GM18517 (cell line): ENCODE results near the gene PREX1.
"Not testable (repeated sequence)": the region's sequence is repeated elsewhere in the genome, so short reads cannot be mapped to it uniquely, and the experiment has no call there.

Experiments used
- ATAC-seq: cut with Tn5 transposase; IDR thresholded peaks from one replicate; pipeline ENCODE4 v1.9.1; 2021; ENCODE audit warnings: mild to moderate bottlenecking, moderate library complexity; ENCODE audit not compliant: unreplicated experiment

PREX1 gene

DNA sequence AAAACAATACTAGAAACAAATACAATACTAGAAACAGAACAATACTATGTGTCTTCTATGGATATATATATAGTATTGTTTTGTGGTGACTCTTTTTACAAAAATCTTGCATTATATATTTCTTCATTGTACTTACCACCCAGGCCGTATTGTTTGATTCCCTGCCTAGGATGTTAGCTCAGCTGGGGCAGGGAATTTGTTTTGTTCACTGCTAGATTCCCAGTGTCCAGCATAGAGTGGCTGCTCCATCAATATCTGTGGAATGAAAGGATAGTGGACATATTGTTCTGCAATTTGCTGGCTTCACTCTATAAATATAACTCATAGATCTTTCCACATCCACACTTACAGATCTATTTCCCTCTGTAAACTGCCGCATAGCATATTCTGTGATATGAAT is 21.5 kb upstream of the PREX1 start:
- ATAC-seq, result no peak

DNA sequence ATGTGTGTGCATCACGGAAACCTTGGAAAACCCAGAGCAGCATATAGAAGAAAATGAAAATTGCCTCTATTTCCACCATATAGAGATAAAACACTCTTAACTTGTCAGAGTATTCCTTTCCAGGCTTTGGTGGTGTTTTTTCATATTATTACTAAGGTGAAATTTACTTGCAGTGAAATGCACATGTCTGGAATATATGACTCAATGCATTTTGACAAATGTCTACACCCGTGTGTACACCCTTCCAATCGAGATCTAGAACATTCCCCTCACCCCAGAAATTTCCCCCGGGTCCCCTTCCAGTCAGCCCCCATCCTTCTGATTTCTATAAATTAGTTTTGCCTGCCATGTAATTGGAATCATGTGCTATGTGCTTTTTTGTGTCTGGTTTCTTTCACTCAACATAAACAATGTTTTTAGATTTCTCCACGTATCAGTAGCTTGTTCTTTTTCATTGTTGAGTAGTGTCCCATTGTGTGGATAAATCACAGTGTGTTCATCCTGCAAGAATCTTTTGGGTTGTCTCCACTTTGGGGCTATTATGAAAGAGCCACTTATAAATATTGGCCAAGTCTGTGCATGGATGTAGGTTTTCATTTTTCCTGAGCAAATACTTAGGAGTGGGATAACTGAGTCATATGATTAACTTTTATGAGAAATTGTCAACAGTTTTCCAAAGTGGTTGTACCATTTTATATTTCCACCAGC is 19.9 kb upstream of the PREX1 start:
- no peak for ATAC-seq

DNA sequence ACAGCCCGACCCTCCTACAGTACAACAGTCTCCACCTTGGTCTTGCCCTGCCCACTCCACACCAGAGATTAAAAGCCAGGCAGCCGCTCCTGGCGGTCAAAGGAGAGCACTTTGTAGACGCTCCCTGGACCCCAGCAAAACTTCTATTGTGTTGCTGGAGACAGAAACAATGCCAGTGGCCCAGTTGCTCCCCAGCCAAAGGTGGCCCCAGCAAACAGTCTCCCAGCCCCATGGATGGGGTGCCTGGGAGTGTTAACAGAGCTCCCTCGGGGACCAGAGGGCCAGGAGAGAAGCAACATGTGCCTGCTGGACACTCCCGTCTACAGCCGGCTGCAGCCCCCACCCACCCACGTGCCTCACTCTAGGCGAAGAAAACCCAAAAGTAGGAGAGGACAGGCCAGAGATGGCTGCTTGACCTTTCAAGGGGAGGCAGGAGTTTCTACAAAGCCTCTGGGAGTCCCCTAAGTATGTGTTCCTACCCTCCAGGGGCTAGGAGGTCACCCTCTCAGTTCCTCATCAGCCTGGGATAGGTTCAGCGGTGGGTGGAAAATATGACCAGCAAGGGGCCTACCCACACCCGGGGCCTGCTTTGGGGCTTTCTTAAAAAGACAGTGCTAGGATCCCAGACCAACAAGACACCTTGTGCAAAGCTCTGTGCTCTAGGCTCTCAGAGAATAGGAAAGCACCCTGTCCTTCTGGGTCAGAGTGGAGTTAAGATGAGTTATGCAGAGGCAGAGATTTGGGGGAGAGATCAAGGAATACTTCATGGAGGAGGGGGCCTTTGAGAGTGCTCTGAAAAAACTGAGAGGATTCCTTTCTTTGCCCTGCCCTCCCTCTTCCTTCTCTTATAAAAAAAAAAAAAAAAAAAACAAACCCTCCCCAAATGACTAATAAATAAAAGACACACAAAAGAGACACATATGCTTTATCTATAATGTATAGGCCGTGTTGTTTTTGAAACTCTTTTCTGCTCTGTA is 19.0 kb upstream of the PREX1 start:
- peak; percentile 89 for ATAC-seq

DNA sequence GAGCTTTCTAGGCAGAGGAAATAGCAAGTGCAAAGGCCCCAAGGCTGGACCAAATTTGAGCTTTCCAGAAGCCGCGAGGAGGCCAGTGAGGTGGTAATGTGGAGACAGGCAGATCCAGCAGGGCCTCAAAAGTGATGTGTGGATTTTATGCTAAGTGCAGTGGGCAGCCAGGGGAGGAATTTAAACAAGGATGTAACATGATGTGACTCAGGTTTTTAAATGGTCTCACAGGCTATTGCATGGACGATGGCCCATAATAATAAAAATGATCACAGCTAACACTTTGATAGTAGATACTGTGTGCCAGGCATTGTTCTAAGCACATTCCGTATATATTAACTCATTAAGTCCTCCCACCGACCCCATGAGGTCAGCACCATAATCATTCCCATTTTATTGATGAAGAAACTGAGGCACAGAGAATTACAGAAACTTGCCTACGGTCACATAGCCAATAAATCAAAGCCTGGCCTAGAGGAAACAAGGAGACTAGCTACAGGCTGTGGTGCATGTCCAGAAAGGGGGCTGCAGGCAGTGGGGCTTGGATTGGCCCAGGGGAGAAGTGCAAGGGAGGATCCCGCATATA is 18.0 kb upstream of the PREX1 start:
- no peak for ATAC-seq

DNA sequence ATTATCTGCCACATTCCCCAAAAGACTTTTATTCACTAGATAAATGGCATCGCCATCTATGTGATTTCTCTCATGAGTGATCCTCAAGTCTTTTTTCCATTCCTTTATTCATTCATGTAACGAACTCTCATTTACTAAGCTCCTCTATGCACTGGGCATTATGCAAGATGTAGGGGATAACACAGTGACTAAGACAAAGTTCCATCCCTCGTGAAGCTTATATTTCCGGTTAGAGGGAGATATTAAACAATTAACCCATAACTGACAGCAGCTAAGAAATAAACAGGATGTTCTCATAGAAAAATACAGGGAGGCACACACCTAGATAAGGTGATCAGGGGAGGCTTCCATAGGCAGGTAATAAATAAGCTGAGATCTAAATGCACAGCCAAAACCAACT is 17.2 kb upstream of the PREX1 start:
- no peak for ATAC-seq

DNA sequence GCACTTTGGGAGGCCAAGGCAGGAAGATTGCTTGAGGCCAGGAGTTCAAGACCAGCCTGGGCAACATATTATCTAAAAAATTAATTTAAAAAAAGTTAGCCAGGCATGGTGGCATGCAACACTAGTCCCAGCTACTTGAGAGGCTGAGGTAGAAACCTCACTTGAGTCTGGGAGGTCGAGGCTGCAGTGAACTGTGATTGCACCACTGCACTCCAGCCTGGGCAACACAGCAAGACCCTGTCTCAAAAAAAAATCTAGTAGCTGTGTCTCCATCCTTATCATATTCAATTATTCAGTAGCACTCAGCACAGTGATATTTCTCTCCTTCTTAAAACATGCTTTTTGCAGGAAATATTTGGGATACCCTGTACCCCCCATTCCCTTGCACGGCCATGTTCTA is 16.1 kb upstream of the PREX1 start:
- not testable (repeated sequence) for ATAC-seq

DNA sequence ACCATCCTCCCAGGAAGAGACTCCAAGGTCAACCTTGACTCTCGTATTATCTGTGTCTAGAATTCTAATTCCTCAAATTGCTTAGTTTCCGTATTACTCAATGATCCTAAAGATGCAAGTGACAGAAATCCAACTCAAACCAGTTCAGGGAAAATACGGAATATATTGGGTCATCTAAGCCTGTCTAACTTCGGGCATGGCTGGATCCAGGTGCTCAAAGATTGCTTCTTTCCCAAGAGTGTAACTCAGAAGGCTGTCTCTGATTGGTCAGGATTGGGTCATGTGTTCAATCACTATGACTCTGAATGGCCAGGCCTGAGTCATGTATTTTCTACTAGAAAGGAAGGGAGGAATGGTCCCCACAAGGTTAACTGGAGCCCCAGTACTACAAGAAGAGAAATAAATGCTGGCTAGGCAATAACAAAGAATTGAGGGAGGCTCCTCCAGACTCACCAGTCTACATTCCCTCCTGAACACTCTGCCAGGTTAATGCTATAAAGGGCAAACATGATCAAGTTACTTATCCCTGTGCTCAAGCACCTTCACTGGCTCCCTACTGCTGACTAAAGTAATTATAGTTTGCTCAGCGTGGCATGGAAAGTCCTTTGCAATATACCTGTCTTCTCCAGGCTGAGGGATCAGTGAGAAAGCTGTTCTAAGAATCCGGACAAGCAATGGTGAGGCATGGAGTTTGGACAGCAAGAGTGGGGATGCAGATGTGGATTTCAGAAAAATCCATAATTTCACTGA is 15.4 kb upstream of the PREX1 start:
- no peak for ATAC-seq

DNA sequence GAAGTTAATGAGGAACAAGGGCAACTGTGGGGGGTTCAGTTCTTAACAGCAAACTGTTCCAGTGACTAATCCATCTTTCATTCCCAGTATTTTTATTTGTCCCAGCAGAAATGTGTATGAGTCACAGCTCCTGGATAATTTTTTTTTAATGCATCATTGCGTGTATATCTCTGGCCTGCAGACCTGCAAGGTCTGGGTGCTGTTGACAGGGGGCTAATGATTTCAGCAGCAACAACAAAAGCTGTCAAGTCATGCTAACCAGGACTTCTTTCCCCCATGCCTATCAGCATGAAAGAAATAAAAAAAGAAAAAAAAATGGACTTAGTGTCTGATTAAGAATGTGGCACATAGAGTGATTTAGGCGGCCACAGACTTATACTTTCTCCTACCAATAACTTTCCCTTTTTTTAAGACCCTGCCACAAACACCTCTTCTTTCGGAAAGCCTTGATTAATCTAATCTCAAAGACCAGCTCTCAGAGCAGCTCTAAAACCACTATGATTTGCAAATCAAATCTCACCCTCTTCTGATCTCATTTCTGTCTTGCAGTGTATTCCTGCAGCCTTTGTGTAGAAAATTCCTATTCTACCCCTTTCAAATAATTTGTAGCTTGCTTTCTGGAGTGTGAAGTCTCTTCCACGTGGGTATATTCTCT is 14.2 kb upstream of the PREX1 start:
- ATAC-seq, result no peak

DNA sequence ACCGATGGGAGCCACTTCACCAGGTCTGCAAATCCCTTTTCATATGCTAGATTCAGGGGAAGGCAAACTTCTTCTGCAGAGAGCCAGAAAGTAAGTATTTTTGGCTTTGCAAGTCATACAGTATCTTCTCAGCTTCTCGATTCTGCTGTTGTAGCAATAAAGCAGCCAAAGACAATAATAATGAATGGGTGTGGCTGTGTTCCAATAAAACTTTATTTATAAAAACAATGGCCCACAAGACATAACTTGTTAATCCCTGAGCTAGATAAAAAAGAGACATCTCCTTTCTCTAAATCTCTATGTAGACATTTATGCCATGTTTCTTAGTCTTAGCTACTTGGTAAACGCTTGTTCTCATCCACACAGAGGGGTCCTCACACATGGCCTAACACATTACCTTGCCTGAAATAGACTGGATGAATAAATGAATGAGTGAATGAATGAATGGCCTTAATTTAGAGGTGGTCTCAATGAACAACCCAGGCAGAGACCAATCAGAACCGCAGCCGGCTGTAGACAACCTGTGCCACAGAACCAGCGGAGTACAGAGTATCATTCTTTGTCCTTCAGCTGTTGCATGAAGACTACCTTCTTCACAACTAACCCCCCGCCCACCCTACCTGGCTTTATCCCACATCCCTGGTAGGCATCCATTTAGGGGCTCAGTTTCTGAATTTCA is 13.5 kb upstream of the PREX1 start:
- ATAC-seq, result no peak

DNA sequence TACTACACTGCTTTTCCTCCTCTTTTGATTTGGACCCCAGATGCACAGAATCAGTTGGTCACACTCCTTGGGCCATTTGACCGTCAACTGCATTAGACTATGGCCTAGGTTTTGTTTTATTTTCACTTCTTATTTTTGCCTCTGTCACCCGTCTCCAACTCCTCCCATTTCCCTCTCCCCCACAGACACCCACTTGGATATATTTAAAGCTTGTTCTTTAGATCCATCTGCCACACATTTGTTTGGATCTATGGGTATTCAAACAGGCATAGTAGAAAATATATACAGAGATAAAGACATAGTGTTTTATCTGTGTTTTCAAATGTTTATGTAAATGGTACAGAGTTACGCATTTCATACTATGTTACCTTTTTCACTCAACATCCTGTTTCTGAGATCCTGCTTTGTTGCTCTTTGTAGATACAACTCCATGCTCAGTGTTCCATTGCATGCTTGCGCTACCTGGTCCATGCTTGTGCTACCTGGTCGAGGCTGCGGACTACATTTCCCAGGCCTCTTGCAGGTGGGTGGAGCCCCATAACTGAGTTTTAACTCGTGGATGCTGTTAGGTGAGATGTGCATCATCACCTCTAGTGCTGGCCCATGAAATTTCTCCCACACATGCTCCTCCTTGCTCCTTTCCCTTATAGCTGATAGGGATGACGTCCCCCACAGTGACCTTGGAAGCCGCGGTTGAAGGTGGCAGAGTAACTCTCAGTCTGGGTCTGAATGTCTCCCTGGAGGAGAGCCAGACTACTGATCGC is 11.5 kb upstream of the PREX1 start:
- no peak for ATAC-seq

DNA sequence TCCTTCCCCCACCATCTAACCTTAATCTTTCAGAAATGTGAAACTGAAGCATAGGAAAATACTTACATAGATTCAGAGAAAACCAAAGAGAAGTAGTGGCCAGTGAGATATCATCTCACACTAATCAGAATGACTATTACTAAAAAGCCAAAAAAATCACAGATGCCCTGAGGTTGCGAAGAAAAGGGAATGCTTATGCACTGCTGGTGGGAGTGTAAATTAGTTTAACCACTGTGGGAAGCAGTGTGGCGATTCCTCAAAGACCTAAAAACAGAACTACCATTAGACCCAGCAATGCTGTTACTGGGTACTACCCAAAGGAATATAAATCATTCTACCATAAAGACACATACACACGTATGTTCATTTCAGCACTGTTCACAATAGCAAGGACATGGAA is 9.2 kb upstream of the PREX1 start:
- ATAC-seq, result no peak

DNA sequence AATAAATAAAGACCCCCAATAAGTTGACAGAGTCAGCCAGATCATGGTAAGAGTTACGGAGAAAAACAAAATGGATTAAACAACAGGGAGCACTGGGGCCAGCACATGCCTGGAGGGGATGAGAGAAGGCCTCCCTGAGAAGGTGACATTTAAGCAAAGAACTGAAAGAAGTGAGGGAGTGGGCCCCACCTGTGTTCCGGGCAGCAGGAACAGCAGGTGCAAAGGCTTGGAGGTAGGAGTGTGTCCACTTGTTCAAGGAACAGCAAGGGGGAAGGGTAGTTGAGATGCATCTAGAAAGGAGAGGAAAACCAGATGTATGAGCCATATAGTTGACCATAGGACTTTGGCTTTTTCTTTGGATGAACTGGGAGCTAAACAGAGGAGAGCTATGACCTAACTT is 7.6 kb upstream of the PREX1 start:
- ATAC-seq, result no peak

DNA sequence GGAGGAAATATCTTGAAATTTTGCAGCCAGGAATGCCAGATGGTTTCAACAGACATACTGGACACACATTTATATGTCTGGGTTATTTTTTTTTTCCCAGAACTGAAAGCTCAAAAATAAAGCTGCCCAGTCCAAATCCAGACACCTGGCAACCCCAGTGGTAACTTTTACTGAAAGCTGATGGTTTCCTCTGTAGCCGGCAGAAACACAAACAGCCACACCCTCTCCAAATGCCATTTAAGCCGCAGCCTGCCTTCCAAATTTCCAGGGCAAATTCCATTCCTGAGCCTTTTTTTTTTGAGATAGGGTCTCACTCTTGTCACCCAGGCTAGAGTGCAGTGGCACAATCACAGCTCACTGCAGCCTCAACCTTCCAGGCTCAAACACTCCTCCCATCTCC is 6.5 kb upstream of the PREX1 start:
- no peak for ATAC-seq

DNA sequence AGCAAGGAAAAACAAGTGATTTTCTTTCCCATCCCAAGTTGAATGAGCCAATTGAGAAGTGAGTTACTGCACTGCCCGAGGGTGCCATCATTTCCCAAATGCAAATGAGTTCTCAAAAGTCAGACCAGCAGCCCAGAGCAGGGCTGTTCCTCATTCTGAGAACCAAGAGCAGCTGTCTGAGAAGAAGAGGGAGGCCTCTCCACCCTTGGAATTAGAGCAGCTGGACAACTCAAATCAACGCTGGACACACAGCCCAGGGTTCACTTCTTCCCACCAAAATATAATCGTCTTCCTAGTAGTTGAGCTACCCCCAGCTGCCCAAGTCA is 4.6 kb upstream of the PREX1 start:
- no peak for ATAC-seq

DNA sequence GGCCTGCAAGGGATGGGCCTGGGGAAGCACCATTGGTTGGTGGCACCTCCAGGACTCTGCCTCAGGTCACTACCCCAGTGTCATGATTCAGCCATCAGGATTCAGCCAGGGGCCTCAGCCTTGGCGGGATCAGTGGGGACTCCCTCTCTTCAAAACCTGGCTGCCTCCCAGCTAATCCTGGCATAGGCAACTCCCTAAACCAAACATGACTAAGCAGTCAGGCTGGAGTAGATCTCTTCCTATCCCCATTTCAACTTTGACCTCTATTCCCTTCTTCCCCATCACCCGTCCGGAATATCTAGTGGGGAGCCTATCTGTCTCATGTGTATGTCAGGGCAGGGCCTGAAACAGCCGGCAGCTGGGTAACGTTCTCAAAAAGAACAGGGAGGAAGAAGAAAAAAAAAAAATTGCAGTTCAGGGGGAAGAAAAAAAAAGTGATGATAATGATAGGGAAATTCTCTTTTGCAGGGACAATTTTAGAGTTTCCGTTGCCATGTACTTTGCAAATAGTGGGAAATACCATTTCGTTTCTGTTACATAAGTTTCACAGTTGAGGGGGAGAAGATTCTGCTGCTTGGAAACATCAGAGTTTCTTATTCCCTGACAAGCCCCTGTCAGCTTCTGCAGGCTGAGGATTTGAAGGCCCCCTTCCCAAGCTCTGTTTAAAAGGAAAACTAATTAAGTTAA is 4.1 kb upstream of the PREX1 start:
- ATAC-seq, result no peak

DNA sequence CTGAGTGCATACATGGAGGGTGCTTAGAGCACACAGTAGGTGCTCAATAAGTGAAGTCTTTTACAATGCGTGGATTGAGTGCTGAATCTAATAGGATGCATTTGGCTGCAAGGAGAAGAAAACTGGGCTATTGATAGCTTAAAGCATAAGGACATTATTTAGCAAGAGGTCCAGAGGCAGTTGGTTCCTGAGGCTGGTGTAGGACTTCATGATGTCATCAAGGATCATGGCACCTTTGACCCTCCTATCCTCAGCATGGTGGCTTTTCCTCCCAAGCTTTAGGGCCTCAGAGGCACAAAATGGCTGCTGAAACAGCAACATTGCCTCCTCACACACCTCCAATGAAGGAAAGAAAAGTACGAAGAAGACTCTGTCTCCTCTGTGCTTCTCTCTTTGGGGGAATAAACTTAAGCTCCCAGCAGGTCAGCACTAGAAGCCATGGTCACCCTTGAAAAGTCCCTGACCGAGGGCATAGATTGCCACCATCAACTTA is 3.1 kb upstream of the PREX1 start:
- no peak for ATAC-seq

DNA sequence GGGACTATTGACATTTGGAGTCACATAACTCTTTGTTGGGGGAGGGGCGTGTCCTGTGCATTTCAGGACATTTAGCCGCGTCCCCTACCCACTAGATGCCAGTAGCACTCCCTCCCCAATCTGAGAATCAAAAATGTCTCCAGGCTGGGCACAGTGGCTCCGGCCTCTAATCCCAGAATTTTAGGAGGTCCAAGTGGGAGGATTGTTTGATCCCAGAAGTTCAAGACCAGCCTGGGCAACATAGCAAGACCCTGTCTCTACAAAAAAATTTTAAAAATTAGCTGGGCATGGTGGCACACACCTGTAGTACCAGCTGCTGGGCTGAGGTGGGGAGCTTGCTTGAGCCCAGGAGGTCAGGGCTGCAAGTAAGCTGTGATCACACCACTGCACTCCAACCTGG is 2.1 kb upstream of the PREX1 start:
- no peak for ATAC-seq

DNA sequence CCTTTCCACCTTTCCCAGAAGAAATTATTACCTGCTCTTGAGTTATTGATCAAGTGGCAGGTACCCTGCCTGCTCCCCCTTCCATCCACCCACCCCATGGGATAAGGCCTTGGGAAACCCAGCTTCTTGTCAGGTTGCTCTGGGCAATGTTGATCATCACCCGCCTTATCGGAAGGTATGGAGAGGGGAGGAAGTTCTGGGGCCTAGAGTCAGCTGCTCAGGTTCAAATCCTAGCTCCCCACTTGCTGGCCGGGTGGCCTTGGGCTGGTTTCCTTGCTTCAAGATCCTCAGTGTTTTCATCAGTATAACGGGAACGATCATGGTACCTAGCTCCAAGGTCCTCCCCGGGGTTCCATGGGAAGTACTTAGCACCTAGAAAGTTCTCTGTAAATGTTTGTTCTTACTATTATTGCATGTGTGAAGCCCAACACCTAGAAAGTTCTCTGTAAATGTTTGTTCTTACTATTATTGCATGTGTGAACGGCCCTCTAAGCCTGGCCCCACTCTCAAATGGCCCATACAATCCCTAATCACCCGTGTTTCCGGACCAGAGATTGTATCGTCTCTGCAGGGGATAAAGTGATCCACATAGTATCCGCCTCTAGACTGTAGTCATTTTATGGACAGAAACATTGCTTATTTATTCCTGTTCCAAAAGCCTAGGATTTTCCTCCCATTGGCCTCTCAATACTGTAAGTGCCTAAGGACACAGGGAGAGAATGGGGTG is 1.1 kb upstream of the PREX1 start:
- no peak for ATAC-seq
